ENCODE data around the gene FNDC3A. TPM values are rescaled to one million over a fixed set of nuclear protein-coding genes. Genes with fewer than 3 reads are reported as not detected.
"Not testable (repeated sequence)": the region's sequence is repeated elsewhere in the genome, so short reads cannot be mapped to it uniquely, and the experiment has no call there.

The FNDC3A gene
- total RNA-seq, 4 donors from 2014 or later: 31.3 to 129 (median 69.9) TPM

- no peaks in the 10 kb centered on the region for H3K27me3 ChIP-seq
- H3K4me1 ChIP-seq: peaks cover 0 to 6% of the 10 kb centered on the region in 2 donors
- TF ChIP-seq POLR2A (IDR thresholded peaks at IDR 0.05) (no peak), CTCF (IDR thresholded peaks at IDR 0.05) (no peak)
- DNase-seq: no peak
- no peak overlapping the region for H3K4me3 ChIP-seq
- peak overlapping the region in 1 of 2 donors; percentile 4 for H3K27ac ChIP-seq
- H3K9me3 ChIP-seq: no peaks in the 10 kb centered on the region
- intact Hi-C loops (cut with DNase I; ENCODE audit: low total_unique reads): no loop called here
- no peaks in the 10 kb centered on the region for H3K36me3 ChIP-seq
These were observed 138.0 kb downstream of the FNDC3A start for GRCh38 chr13:49113526-49114286.

GRCh38 chr13:49116873-49117272 is 141.2 kb downstream of the FNDC3A start:
- intact Hi-C loops (cut with DNase I; ENCODE audit: low total_unique reads): no loop called here
- Histone ChIP-seq H3K4me3 (no peak overlapping the region), H3K4me1 (peaks cover 0 to 6% of the 10 kb centered on the region in 2 donors), H3K36me3 (no peaks in the 10 kb centered on the region), H3K27ac (no peak overlapping the region), H3K27me3 (no peaks in the 10 kb centered on the region), H3K9me3 (no peaks in the 10 kb centered on the region)
- no peak for TF ChIP-seq POLR2A (IDR thresholded peaks at IDR 0.05)
- no peak for TF ChIP-seq CTCF (IDR thresholded peaks at IDR 0.05)
- DNase-seq: no peak

- intact Hi-C loops (cut with DNase I; ENCODE audit: low total_unique reads); H3K27ac ChIP-seq; DNase-seq; H3K36me3 ChIP-seq; H3K9me3 ChIP-seq; H3K4me1 ChIP-seq; H3K4me3 ChIP-seq; H3K27me3 ChIP-seq: not testable (repeated sequence)
These were observed 142.7 kb downstream of the FNDC3A start for GRCh38 chr13:49118455-49118854.

GRCh38 chr13:49124693-49125304 is 149.1 kb downstream of the FNDC3A start:
- Histone ChIP-seq H3K4me3 (no peak overlapping the region), H3K27ac (peak overlapping the region; percentile 12 to 31), H3K9me3 (no peaks in the 10 kb centered on the region), H3K36me3 (no peaks in the 10 kb centered on the region), H3K27me3 (no peaks in the 10 kb centered on the region), H3K4me1 (peaks cover 0 to 2% of the 10 kb centered on the region in 2 donors)
- intact Hi-C loops (cut with DNase I; ENCODE audit: low total_unique reads): no loop called here
- TF ChIP-seq CTCF (IDR thresholded peaks at IDR 0.05): no peak
- no peak for TF ChIP-seq POLR2A (IDR thresholded peaks at IDR 0.05)
- no peak for DNase-seq

GRCh38 chr13:49125964-49126524 is 150.3 kb downstream of the FNDC3A start:
- TF ChIP-seq CTCF (IDR thresholded peaks at IDR 0.05) (no peak), POLR2A (IDR thresholded peaks at IDR 0.05) (no peak)
- intact Hi-C loops (cut with DNase I; ENCODE audit: low total_unique reads): no loop called here
- no peak overlapping the region for H3K4me3 ChIP-seq

More at GRCh38 chr13:49125964-49126524, 150.3 kb downstream of the FNDC3A start:
- no peaks in the 10 kb centered on the region for H3K9me3 ChIP-seq
- no peaks in the 10 kb centered on the region for H3K36me3 ChIP-seq
- DNase-seq: no peak
- peaks cover 0 to 2% of the 10 kb centered on the region in 2 donors for H3K4me1 ChIP-seq
- H3K27ac ChIP-seq: no peak overlapping the region
- H3K27me3 ChIP-seq: no peaks in the 10 kb centered on the region
